ENCODE data around the gene SUGP2.

Gene SUGP2

DNA sequence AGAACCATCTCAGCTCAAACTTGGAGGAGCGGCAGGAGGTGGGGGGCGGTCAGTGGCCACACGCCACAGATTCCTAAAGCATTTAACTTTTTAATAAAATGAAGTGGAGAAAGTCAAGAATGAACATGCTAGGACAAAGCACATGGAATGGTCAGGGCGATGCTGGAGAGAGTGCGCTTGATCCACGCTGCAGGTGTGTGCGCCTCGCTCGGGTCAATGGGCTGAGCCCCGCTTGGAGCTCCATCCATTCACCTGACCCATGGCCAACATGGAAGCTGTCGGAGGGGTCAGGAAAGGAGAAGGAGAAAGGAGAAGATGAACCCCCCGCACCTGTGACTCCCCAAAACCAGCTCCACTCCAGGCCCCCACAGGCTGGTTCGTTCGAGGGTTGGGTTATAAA lies 41.8 kb downstream of the SUGP2 start:
- no peak for DNase-seq (ENCODE audit: low read depth in 3 of 3)

- no peak for DNase-seq (ENCODE audit: low read depth in 3 of 3)
These were observed 42.3 kb downstream of the SUGP2 start for GRCh38 chr19:18991006-18991405.

- DNase-seq (ENCODE audit: low read depth in 3 of 3): no peak
These were observed 43.1 kb downstream of the SUGP2 start for GRCh38 chr19:18990128-18990708.

- no peak for DNase-seq (ENCODE audit: low read depth in 3 of 3)
These were observed 44.0 kb downstream of the SUGP2 start for GRCh38 chr19:18989316-18989715.

GRCh38 chr19:18987456-18987855 lies 45.9 kb downstream of the SUGP2 start:
- no peak for DNase-seq (ENCODE audit: low read depth in 3 of 3)

- DNase-seq (ENCODE audit: low read depth in 3 of 3): no peak
These were observed 48.1 kb downstream of the SUGP2 start for GRCh38 chr19:18985257-18985656.

GRCh38 chr19:18984251-18984650 lies 49.1 kb downstream of the SUGP2 start:
- no peak for DNase-seq (ENCODE audit: low read depth in 3 of 3)

- no peak for DNase-seq (ENCODE audit: low read depth in 3 of 3)
These were observed 50.6 kb downstream of the SUGP2 start for GRCh38 chr19:18982669-18983068.

GRCh38 chr19:18980432-18981020 lies 52.8 kb downstream of the SUGP2 start:
- DNase-seq (ENCODE audit: low read depth in 3 of 3): no peak

DNA sequence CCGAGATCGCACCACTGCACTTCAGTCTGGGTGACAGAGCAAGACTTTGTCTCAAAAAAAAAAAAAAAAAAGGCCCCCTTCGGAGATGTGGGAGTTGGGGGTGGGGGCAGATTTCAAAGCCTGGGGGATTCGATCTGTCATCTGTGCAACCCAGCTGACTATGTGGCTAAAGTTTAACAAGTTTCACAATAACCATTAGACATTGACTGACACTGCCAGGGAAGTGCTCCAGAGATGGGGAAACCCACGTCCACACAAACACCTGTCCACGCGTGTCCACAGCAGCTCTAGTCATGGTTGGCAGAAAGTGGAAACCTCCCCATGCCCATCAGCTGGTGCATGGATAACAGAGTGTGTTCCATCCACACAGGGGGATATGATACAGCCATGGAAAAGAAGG lies 54.7 kb downstream of the SUGP2 start:
- no peak for DNase-seq (ENCODE audit: low read depth in 3 of 3)

DNA sequence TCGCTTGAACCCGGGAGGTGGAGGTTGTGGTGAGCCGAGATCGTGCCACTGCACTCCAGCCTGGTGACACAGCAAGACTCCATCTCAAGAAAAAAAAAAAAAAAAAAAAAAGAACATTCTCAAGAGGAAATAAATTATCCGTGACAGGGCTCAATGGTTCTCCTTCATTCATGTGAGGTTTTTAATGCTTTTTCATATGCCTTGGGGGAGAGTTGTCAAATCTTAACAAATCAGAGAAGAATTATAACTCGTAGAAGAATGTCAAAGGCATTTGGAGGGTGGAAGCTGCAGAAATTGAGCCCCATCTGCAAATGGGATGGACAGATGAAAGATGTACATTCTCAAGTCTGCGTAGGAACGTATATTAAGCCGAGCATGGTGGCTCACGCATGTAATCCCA lies 57.4 kb downstream of the SUGP2 start:
- no peak for DNase-seq (ENCODE audit: low read depth in 3 of 3)

GRCh38 chr19:18975011-18975410 lies 58.3 kb downstream of the SUGP2 start:
- DNase-seq (ENCODE audit: low read depth in 3 of 3): no peak

DNA sequence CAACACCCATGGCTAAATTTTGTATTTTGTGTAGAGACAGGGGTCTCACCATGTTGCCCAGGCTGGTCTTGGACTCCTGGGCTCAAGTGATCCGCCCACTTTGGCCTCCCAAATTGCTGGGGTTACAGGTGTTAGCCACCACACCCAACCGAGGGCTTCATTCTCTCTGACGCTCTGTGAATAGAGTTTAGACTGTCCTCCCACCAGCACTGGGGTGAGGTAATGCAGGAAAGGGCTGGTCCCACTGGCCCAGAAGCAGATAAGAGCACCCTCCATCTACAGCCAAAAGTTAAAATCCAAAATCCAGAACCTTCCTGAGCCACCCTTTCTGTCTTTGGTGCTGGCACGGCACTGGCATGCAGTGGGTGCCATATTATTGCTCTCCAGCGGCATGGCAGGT lies 60.5 kb downstream of the SUGP2 start:
- no peak for DNase-seq (ENCODE audit: low read depth in 3 of 3)

DNA sequence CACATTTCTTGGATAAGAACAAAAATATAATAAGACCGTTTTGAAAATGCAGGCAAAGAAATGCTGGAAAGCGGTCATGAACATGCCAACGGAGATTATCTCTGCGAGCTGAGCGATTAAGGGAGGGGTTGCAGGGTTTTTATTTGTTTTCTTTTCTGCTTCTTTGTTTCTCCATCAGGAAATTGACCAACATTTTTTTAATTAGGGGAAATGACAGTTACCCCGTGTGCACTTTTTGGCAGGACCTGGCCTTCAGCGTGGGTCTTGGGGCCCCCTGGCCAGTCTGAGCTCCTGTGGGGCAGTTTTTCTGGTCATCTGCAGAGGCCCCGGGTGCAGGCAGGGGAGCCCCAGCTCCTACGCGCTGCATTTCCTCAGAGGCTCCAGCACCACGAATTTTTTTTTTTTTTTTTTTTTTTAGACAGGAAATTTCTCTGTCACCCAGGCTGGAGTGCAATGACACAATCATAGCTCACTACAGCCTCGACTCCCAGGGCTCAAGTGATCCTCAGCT lies 61.0 kb downstream of the SUGP2 start:
- no peak for DNase-seq (ENCODE audit: low read depth in 3 of 3)

DNA sequence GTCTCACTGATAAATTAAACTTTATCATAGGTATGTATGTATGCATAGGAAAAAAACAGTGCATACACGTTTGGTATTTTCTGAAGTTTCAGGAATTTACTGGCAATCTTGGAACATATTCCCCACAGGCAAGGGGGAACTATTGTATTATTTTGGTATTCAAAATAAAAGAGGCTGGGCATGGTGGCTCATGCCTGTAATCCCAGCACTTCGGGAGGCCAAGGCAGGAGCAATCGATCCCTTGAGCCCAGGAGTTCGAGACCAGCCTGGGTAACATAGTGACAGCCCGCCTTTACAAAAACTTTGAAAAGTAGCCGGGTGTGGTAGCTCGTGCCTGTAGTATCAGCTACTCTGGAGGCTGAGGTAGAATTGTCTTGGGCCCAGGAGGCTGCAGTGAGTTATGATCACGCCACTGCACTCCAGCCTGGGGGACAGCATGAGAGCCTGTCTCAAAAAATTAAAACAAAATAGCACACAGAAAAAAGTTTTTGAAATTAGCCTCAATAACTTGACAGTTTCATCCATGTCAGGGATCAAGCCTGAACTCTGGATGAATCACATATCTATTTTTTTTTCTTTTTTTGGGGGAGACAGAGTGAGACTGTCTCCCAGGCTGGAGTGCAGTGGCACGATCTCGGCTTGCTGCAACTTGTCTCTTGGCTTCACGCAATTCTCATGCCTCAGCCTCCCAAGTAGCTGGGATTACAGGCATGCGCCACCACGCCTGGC lies 63.2 kb downstream of the SUGP2 start:
- DNase-seq (ENCODE audit: low read depth in 3 of 3): no peak

DNA sequence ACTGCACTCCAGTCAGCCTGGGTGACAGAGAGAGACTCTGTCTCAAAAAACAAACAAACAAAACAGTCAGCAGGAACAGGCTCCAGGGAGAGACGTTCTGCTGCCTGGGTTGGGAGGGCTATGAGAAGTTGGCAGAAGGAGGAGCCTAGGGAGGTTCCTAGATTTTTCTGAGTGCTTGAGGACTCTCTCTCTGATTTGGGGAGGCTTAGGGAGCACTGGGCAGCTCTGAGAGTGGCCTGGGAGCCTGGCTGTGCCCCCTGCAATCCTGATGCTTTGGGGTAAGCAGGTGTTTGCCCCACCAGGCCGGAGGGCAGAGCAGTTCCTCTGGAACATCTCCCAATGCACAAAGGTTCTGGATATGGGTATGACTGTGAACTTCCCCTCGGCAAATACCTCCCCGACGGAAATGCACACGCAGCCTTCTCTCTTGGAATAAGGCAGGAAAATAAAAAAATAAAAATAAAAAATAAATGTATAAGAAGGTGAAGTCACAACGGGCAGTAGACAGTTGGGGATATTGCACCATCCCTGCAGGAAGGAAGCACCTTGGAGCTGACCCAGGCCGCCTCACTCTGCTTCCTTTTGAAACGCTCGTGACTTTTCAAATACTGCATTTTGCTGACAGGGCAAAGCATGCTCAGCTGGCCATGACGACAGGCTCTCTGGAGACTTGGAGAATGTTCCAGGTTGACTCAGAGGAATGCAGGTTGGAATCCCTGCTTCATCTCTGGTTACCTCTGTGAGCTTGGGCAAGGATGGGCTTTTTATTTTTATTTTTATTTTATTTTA lies 65.8 kb downstream of the SUGP2 start:
- no peak for DNase-seq (ENCODE audit: low read depth in 3 of 3)

DNA sequence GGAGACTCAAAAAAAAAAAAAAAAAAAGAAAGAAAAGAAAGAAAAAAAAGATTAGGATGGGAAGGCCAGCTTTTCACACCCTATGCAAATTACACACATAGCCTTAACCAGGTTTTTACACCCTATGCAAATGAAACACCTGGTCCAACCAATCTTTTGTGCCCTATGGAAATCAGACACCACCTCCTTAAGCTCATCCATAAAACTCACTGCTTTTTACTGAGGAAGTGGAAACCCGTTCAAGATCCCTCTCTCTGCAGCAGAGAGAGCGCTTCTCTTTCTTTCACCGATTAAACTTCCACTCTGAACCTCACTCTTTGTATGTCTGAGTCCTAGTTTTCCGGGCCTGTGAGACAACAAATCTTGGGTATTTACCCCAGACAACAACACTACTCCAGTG lies 67.0 kb downstream of the SUGP2 start:
- DNase-seq (ENCODE audit: low read depth in 3 of 3): no peak

GRCh38 chr19:18964121-18964520 lies 69.2 kb downstream of the SUGP2 start:
- no peak for DNase-seq (ENCODE audit: low read depth in 3 of 3)

- no peak for DNase-seq (ENCODE audit: low read depth in 3 of 3)
These were observed 71.3 kb downstream of the SUGP2 start for GRCh38 chr19:18961767-18962620.

GRCh38 chr19:18960370-18960769 lies 72.9 kb downstream of the SUGP2 start:
- DNase-seq (ENCODE audit: low read depth in 3 of 3): no peak

GRCh38 chr19:18955042-18955441 lies 78.3 kb downstream of the SUGP2 start:
- no peak for DNase-seq (ENCODE audit: low read depth in 3 of 3)
